Tibial nerve (tissue), 4 donors: ENCODE data around the gene FAM83G.

Experiments
- EP300 ChIP-seq, 2 donors: sonication (generic); formaldehyde crosslinking; IDR thresholded peaks; one replicate each; pipeline ENCODE4 v1.6.1; 2017; ENCODE audit warnings: antibody characterized with exemption in 2 of 2, mild to moderate bottlenecking in 1 of 2
- POLR2A ChIP-seq, 2 donors: fragments of 450-650 bp; IDR thresholded peaks; one replicate each; pipeline ENCODE4 v1.6.1; 2017; ENCODE audit warnings: antibody characterized with exemption in 2 of 2, mild to moderate bottlenecking in 2 of 2, moderate library complexity in 2 of 2
- TF ChIP-seq, protein P1 (sequence below), 5 experiments: fragments of 200-600 bp in 3 of 5; fragments of 450-650 bp in 2 of 5; sonication (generic) in 3 of 5; IDR thresholded peaks; one replicate each; pipeline ENCODE4 v1.5.1; 2016 to 2019; ENCODE audit warnings: antibody characterized with exemption in 5 of 5, mild to moderate bottlenecking in 3 of 5, moderate library complexity in 2 of 5

DNA sequence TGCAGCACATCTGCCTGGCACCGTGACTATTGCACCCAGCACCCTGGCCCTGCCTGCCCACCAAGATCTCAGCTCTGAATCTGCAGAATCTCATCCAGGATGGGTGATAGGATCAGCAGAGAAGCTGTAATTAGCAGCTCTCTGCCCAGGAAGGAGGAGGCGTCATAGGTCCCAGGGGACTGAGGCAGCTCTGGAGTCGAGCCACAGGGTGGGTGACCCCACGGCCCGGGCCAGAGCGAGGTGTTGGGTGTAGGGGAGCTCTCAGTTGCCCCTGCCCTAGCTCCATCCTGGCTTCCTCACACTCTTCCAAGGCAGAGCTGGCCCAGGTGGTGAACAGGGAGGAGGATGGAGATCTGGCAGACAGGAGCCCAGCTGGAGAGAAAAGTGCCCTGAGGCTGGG, 18.2 kb upstream of the FAM83G start:
- TF ChIP-seq, protein P1, sequence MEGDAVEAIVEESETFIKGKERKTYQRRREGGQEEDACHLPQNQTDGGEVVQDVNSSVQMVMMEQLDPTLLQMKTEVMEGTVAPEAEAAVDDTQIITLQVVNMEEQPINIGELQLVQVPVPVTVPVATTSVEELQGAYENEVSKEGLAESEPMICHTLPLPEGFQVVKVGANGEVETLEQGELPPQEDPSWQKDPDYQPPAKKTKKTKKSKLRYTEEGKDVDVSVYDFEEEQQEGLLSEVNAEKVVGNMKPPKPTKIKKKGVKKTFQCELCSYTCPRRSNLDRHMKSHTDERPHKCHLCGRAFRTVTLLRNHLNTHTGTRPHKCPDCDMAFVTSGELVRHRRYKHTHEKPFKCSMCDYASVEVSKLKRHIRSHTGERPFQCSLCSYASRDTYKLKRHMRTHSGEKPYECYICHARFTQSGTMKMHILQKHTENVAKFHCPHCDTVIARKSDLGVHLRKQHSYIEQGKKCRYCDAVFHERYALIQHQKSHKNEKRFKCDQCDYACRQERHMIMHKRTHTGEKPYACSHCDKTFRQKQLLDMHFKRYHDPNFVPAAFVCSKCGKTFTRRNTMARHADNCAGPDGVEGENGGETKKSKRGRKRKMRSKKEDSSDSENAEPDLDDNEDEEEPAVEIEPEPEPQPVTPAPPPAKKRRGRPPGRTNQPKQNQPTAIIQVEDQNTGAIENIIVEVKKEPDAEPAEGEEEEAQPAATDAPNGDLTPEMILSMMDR (IDR thresholded peaks at IDR 0.05), result no peak
- TF ChIP-seq POLR2A (IDR thresholded peaks at IDR 0.05) (no peak), EP300 (IDR thresholded peaks at IDR 0.05) (no peak)
